ENCODE data around the gene NLGN2. TPM values are rescaled to one million over a fixed set of nuclear protein-coding genes. Genes with fewer than 3 reads are reported as not detected.
A peak's percentile ranks its signal among the peaks of the same experiment; 100 is the strongest.

The NLGN2 gene
- total and polyA plus RNA-seq, 2 experiments from 2014 or later, result 4.3 to 7.2 TPM

- WGBS (ENCODE audit: low lambda C conversion rate, missing lambda C conversion rate), result 87% methylated on average over 19 of the region's 19 CpGs
- Histone ChIP-seq H3K9me2 (replicated peaks; ENCODE audit: insufficient read depth) (no peaks in the 10 kb centered on the region), H3K79me2 (peaks cover 10% of the 10 kb centered on the region), H3K4me3 (no peak overlapping the region), H3K27ac (no peak overlapping the region), H3K4me1 (ENCODE audit: insufficient read depth) (peaks cover 9% of the 10 kb centered on the region), H3K9me3 (ENCODE audit: low read depth) (no peaks in the 10 kb centered on the region), H3K27me3 (no peaks in the 10 kb centered on the region), H3K4me2 (no peak overlapping the region), H2AFZ (no peak overlapping the region), H3K36me3 (replicated peaks; ENCODE audit: insufficient read depth, low read depth) (no peaks in the 10 kb centered on the region), H4K20me1 (ENCODE audit: insufficient read depth, poor library complexity, severe bottlenecking) (no peaks in the 10 kb centered on the region)
- no peak for TF ChIP-seq EZH2 (IDR thresholded peaks at IDR 0.05; ENCODE audit: borderline replicate concordance)
- no peak for TF ChIP-seq EZH2phosphoT487 (IDR thresholded peaks at IDR 0.05; ENCODE audit: low read depth, severe bottlenecking, unreplicated experiment)
- TF ChIP-seq CTCF (IDR thresholded peaks at IDR 0.05; ENCODE audit: poor library complexity), result no peak
- no peak for DNase-seq (ENCODE audit: low spot score)
Observed at GRCh38 chr17:7389924-7390910, 17.4 kb upstream of the NLGN2 start.

- H3K9me2 ChIP-seq (replicated peaks; ENCODE audit: insufficient read depth), result no peaks in the 10 kb centered on the region
- peaks cover 10% of the 10 kb centered on the region for H3K79me2 ChIP-seq
- no peak overlapping the region for H3K4me2 ChIP-seq
- no peaks in the 10 kb centered on the region for H3K9me3 ChIP-seq (ENCODE audit: low read depth)
- no peak overlapping the region for H3K4me3 ChIP-seq
- H3K4me1 ChIP-seq (ENCODE audit: insufficient read depth), result peaks cover 9% of the 10 kb centered on the region
- H3K27ac ChIP-seq, result no peak overlapping the region
- H3K27me3 ChIP-seq, result no peaks in the 10 kb centered on the region
- DNase-seq (ENCODE audit: low spot score), result no peak
- 69% methylated on average over 2 of the region's 2 CpGs for WGBS (ENCODE audit: low lambda C conversion rate, missing lambda C conversion rate)
- no peaks in the 10 kb centered on the region for H3K36me3 ChIP-seq (replicated peaks; ENCODE audit: insufficient read depth, low read depth)
- no peak for TF ChIP-seq EZH2 (IDR thresholded peaks at IDR 0.05; ENCODE audit: borderline replicate concordance)
- no peak for TF ChIP-seq CTCF (IDR thresholded peaks at IDR 0.05; ENCODE audit: poor library complexity)
- TF ChIP-seq EZH2phosphoT487 (IDR thresholded peaks at IDR 0.05; ENCODE audit: low read depth, severe bottlenecking, unreplicated experiment), result no peak
- H2AFZ ChIP-seq, result no peak overlapping the region
- no peaks in the 10 kb centered on the region for H4K20me1 ChIP-seq (ENCODE audit: insufficient read depth, poor library complexity, severe bottlenecking)
Observed at GRCh38 chr17:7391307-7391706, 16.3 kb upstream of the NLGN2 start.

- H3K4me3 ChIP-seq, result peak overlapping the region; percentile 95
- WGBS (ENCODE audit: low lambda C conversion rate, missing lambda C conversion rate), result 59% methylated on average over 40 of the region's 42 CpGs
- peak overlapping the region; percentile 94 for H3K4me2 ChIP-seq
- H3K27me3 ChIP-seq, result no peaks in the 10 kb centered on the region
- no peaks in the 10 kb centered on the region for H4K20me1 ChIP-seq (ENCODE audit: insufficient read depth, poor library complexity, severe bottlenecking)
- TF ChIP-seq EZH2phosphoT487 (IDR thresholded peaks at IDR 0.05; ENCODE audit: low read depth, severe bottlenecking, unreplicated experiment), result no peak
- no peak for TF ChIP-seq EZH2 (IDR thresholded peaks at IDR 0.05; ENCODE audit: borderline replicate concordance)
- no peak for TF ChIP-seq CTCF (IDR thresholded peaks at IDR 0.05; ENCODE audit: poor library complexity)
- H3K9me3 ChIP-seq (ENCODE audit: low read depth), result no peaks in the 10 kb centered on the region
- H3K27ac ChIP-seq, result peak overlapping the region; percentile 95
- H3K9me2 ChIP-seq (replicated peaks; ENCODE audit: insufficient read depth), result no peaks in the 10 kb centered on the region
- H3K36me3 ChIP-seq (replicated peaks; ENCODE audit: insufficient read depth, low read depth), result no peaks in the 10 kb centered on the region
- peaks cover 10% of the 10 kb centered on the region for H3K79me2 ChIP-seq
- no peak overlapping the region for H2AFZ ChIP-seq
- H3K4me1 ChIP-seq (ENCODE audit: insufficient read depth), result peaks cover 9% of the 10 kb centered on the region
- DNase-seq (ENCODE audit: low spot score), result no peak
Observed at GRCh38 chr17:7392696-7393612, 14.7 kb upstream of the NLGN2 start.
